Measurements from ENCODE around the gene CFAP74. TPM values are rescaled to one million over a fixed set of nuclear protein-coding genes. Genes with fewer than 3 reads are reported as not detected.

Gene CFAP74
- total and polyA plus RNA-seq, 8 donors, result 0.23 to 4.7 (median 2.8) TPM

DNA sequence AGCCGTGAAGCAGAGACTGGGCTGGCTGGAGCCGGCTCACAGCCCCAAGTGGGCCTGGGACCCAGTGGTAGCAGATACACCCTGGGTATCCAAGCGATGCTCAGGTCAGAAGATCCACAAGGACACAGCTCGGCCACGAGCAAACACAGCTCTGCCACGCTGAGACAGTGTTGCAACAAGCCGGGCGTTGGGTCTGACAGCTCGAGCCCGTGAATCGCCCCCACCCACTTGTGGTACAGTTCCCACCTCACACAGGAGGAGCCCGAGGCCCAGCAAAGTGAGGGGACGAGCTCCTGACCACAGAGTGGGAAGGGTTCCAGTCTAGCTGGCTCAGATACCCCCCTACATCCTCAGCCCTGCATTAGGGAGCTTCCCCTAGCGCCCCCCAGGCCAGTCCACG, 37.7 kb upstream of the CFAP74 start:
- peaks cover 0 to 35% of the 10 kb centered on the region in 2 donors for H3K27me3 ChIP-seq
- TF ChIP-seq, protein P1, sequence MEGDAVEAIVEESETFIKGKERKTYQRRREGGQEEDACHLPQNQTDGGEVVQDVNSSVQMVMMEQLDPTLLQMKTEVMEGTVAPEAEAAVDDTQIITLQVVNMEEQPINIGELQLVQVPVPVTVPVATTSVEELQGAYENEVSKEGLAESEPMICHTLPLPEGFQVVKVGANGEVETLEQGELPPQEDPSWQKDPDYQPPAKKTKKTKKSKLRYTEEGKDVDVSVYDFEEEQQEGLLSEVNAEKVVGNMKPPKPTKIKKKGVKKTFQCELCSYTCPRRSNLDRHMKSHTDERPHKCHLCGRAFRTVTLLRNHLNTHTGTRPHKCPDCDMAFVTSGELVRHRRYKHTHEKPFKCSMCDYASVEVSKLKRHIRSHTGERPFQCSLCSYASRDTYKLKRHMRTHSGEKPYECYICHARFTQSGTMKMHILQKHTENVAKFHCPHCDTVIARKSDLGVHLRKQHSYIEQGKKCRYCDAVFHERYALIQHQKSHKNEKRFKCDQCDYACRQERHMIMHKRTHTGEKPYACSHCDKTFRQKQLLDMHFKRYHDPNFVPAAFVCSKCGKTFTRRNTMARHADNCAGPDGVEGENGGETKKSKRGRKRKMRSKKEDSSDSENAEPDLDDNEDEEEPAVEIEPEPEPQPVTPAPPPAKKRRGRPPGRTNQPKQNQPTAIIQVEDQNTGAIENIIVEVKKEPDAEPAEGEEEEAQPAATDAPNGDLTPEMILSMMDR (IDR thresholded peaks at IDR 0.05), result no peak
- intact Hi-C loops (cut with DNase I), result no loop called here
- H3K4me3 ChIP-seq, result no peak overlapping the region
- no peaks in the 10 kb centered on the region for H3K9me3 ChIP-seq
- no peaks in the 10 kb centered on the region for H3K36me3 ChIP-seq
- H3K4me1 ChIP-seq, result peaks cover 3 to 10% of the 10 kb centered on the region in 2 donors
- ATAC-seq (no peak), DNase-seq (peak in 1 of 4 donors; percentile 69)
- H3K27ac ChIP-seq, result no peak overlapping the region

DNA sequence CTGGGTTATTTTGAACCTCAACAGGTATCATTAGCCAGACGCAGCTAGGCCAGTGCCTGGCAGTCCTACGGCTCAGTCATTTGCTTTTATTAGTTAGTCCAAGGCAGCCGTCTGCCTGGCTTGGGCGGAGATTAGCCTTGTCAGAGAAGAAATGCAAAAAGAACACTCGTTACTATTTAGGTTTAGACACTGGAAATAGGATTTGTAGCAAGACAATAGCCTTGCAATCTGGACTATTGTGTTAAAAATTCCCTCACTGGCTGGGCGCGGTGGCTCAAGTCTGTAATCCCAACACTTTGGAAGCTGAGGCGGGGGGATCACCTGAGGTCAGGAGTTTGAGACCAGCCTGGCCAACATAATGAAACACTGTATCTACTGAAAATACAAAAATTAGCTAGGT, 35.7 kb upstream of the CFAP74 start:
- peaks cover 0 to 18% of the 10 kb centered on the region in 2 donors for H3K27me3 ChIP-seq
- DNase-seq (no peak), ATAC-seq (no peak)
- H3K4me1 ChIP-seq, result no peaks in the 10 kb centered on the region
- H3K36me3 ChIP-seq, result no peaks in the 10 kb centered on the region
- no peaks in the 10 kb centered on the region for H3K9me3 ChIP-seq
- intact Hi-C loops (cut with DNase I), result no loop called here
- no peak overlapping the region for H3K4me3 ChIP-seq
- H3K27ac ChIP-seq, result no peak overlapping the region
- TF ChIP-seq, protein P1 (IDR thresholded peaks at IDR 0.05), result no peak

DNA sequence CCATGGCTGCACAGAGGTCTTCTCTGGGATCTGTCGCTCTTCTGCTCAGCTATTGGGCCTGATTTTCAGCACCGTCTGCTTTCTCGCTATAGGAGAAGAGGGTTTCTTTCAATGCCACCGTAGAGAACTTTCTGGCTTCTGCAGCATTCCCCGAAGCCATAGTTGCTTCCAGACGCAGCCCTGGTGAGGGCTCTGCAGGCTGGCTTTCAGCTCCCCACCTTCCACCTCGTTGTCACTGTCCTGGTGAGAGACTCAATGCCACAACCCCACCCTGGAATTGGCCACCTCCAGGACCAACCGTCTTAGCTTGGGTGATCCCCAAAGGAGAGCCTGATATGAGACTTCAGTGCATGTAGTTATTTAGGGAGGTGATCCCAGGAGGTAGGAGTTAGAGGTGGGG, 34.6 kb upstream of the CFAP74 start:
- TF ChIP-seq, protein P1 (IDR thresholded peaks at IDR 0.05), result no peak
- intact Hi-C loops (cut with DNase I), result no loop called here
- Histone ChIP-seq H3K4me3 (no peak overlapping the region), H3K27ac (no peak overlapping the region), H3K4me1 (no peaks in the 10 kb centered on the region), H3K36me3 (no peaks in the 10 kb centered on the region), H3K27me3 (peaks cover 0 to 9% of the 10 kb centered on the region in 2 donors), H3K9me3 (no peaks in the 10 kb centered on the region)
- DNase-seq (no peak), ATAC-seq (no peak)

DNA sequence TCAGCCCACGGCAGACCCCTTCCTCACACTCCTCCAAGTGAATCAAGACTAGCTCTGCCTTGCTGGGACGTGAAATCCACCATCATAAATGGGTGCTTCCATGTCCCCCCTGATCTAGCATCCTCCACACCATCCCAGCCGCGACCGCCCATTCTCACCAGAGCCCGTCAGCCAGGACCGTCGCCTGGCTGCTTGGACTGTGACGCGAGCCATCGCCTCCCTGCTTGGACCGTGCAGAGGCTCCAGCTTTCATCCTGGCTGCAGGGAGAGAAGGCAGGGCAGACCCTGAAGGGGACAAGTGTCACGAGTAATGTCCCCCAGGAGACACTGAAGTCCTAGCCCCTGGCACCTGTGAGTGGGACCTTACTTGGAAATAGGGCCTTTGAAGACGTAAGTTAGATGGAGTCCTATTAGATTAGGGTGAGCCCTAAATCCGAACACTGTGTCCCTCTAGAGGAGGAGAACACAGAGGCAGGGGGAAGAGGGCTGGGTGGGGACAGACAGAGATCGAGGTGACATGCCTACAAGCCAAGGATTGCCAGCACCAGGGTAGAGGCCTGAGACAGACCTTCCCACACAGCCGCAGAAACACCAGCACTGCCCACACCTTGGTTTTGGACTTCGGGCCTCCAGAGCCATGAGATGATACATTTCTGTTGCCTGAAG, 33.9 kb upstream of the CFAP74 start:
- no peaks in the 10 kb centered on the region for H3K36me3 ChIP-seq
- H3K9me3 ChIP-seq, result no peaks in the 10 kb centered on the region
- H3K27me3 ChIP-seq, result peaks cover 0 to 8% of the 10 kb centered on the region in 2 donors
- H3K4me1 ChIP-seq, result no peaks in the 10 kb centered on the region
- intact Hi-C loops (cut with DNase I), result no loop called here
- DNase-seq (peak in 1 of 4 donors; percentile 52), ATAC-seq (no peak)
- no peak overlapping the region for H3K4me3 ChIP-seq
- TF ChIP-seq, protein P1 (IDR thresholded peaks at IDR 0.05), result no peak
- no peak overlapping the region for H3K27ac ChIP-seq

DNA sequence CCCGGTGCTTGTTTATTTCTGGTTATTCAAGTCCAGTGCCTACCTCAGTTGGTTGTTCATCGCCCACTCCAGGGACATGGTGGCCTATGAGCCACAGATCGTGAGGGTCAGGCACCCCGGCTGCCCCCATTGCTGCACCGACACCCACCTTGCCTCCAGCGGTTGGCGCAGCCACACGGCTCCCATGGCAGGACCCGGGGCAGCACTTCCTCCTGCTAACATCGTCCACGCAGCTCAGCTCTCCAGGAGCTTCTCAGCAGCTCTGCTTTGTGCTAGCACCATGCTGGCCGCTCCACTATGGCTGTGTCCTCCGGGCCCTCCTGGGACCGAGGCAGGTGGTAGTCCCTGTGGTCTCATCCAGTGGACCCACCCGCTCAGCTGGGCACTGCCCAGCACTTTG, 32.7 kb upstream of the CFAP74 start:
- peaks cover 0 to 20% of the 10 kb centered on the region in 2 donors for H3K27me3 ChIP-seq
- H3K9me3 ChIP-seq, result no peaks in the 10 kb centered on the region
- H3K4me1 ChIP-seq, result no peaks in the 10 kb centered on the region
- ATAC-seq, result no peak
- intact Hi-C loops (cut with DNase I), result no loop called here
- H3K27ac ChIP-seq, result no peak overlapping the region
- DNase-seq, result peak in 1 of 4 donors; percentile 61
- TF ChIP-seq, protein P1 (IDR thresholded peaks at IDR 0.05), result no peak
- H3K4me3 ChIP-seq, result no peak overlapping the region
- no peaks in the 10 kb centered on the region for H3K36me3 ChIP-seq
